ENCODE results near the gene MATR3. TPM values are rescaled to one million over a fixed set of nuclear protein-coding genes. Genes with fewer than 3 reads are reported as not detected.

The MATR3 gene, protein sequence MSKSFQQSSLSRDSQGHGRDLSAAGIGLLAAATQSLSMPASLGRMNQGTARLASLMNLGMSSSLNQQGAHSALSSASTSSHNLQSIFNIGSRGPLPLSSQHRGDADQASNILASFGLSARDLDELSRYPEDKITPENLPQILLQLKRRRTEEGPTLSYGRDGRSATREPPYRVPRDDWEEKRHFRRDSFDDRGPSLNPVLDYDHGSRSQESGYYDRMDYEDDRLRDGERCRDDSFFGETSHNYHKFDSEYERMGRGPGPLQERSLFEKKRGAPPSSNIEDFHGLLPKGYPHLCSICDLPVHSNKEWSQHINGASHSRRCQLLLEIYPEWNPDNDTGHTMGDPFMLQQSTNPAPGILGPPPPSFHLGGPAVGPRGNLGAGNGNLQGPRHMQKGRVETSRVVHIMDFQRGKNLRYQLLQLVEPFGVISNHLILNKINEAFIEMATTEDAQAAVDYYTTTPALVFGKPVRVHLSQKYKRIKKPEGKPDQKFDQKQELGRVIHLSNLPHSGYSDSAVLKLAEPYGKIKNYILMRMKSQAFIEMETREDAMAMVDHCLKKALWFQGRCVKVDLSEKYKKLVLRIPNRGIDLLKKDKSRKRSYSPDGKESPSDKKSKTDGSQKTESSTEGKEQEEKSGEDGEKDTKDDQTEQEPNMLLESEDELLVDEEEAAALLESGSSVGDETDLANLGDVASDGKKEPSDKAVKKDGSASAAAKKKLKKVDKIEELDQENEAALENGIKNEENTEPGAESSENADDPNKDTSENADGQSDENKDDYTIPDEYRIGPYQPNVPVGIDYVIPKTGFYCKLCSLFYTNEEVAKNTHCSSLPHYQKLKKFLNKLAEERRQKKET
- total RNA-seq (100 to 1,000 TPM in 1 of 2 donors, 10 to 100 TPM in 1; 92.5 to 111 TPM), polyA plus RNA-seq (10 to 100 TPM; 38.4 to 46.9 TPM)

DNA sequence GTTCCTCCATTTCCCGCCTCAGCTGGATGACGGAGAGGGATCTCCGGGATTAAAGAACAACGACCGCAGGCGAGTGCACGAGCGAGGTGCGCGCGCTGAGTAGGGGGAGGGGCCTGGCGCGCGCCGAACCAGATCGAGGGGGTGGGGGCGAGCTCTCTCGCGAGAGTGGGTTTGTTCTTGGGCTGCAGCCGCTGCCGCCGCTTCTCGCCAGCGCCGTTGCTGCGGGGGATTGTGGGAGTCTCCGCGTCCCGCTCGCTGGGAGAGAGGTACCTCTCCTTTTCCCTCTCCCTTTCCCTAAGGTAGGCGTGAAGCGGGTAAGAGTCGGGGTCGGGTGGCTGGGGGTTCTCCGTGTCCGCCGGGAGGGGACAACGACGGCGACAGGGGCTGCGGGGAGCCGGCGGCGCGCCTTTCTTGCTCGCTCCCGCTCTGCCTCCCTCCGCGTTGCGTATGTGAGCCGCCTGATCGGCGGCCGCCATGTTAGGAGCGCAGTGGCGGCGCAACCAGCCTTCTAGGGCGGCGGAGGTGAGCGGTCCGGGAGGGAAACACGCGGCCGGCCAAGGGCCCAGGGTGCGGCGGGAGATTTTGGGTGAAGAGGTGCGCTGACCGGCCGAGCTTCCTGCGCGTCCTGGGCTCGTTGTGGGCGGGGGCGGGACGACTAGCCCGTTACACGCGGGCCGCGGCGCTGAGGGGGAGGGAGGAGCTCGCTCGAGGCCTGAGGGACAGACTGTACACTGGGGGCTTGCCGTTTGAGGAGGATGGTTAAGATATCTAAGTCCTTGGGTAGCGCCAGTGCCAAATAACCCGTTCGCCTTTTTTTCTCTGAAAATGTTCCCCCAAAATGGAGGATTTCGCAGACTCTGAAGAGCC lies at the start of gene MATR3:
TSS of gene MATR3 (plus strand) at position 234 of the 867 bp plus-strand sequence. CDS start 13,676 bp downstream, outside the sequence.
- peak within 1 kb of the TSS; percentile 98 to 99 for H3K9ac ChIP-seq (ENCODE audit: low read depth in 1 of 2, low read length in 2 of 2)
- H3K4me1 ChIP-seq (ENCODE audit: control insufficient read depth in 4 of 4, insufficient read depth in 4 of 4, low read length in 3 of 4): peaks cover 5 to 30% (median 26%) of the 10 kb centered on the region in 4 donors
- WGBS: under 1% methylated on average over 88 of the region's 88 CpGs

More for the DNA sequence above, at the start of gene MATR3:
- H3K27me3 ChIP-seq (ENCODE audit: control insufficient read depth in 4 of 4, insufficient read depth in 4 of 4, low read length in 3 of 4): no peaks in the 10 kb centered on the region
- H3K4me3 ChIP-seq (ENCODE audit: low read depth in 1 of 3, low read length in 3 of 3): peak within 1 kb of the TSS; percentile 83 to 94 (median 88)
- peak; percentile 92 for DNase-seq (ENCODE audit: low spot score)
- H3K36me3 ChIP-seq (ENCODE audit: control insufficient read depth in 4 of 4, insufficient read depth in 3 of 4, low read depth in 1 of 4, low read length in 3 of 4): no peaks in the 10 kb centered on the region
- TF ChIP-seq JUND (IDR thresholded peaks at IDR 0.05) (peak in 1 of 2 donors; percentile 36), YY1 (IDR thresholded peaks at IDR 0.05) (peak; percentile 95), EGR1 (IDR thresholded peaks at IDR 0.05; ENCODE audit: low read depth in 2 of 2) (peak; percentile 78 to 91), MAX (IDR thresholded peaks at IDR 0.05) (peak; percentile 81), GABPA (IDR thresholded peaks at IDR 0.05 in 1 of 2, conservative IDR thresholded peaks at IDR 0.05 in 1 of 2) (peak in 1 of 2 donors; percentile 56), FOXA2 (IDR thresholded peaks at IDR 0.05) (no peak), RXRA (IDR thresholded peaks at IDR 0.05) (peak; percentile 81 to 85), TAF1 (conservative IDR thresholded peaks at IDR 0.05) (peak; percentile 96), CTCF (IDR thresholded peaks at IDR 0.05; ENCODE audit: low read depth, low read length, missing input control) (no peak), RAD21 (IDR thresholded peaks at IDR 0.05) (peak in 1 of 2 donors; percentile 30), HNF4A (conservative IDR thresholded peaks at IDR 0.05) (peak; percentile 65 to 67), FOXA1 (IDR thresholded peaks at IDR 0.05) (no peak), NR2F2 (IDR thresholded peaks at IDR 0.05) (peak; percentile 22), ATF3 (IDR thresholded peaks at IDR 0.05) (no peak), SP1 (IDR thresholded peaks at IDR 0.05) (peak; percentile 78), REST (IDR thresholded peaks at IDR 0.05) (peak; percentile 93)
- TF ChIP-seq, protein P1, sequence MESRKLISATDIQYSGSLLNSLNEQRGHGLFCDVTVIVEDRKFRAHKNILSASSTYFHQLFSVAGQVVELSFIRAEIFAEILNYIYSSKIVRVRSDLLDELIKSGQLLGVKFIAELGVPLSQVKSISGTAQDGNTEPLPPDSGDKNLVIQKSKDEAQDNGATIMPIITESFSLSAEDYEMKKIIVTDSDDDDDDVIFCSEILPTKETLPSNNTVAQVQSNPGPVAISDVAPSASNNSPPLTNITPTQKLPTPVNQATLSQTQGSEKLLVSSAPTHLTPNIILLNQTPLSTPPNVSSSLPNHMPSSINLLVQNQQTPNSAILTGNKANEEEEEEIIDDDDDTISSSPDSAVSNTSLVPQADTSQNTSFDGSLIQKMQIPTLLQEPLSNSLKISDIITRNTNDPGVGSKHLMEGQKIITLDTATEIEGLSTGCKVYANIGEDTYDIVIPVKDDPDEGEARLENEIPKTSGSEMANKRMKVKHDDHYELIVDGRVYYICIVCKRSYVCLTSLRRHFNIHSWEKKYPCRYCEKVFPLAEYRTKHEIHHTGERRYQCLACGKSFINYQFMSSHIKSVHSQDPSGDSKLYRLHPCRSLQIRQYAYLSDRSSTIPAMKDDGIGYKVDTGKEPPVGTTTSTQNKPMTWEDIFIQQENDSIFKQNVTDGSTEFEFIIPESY (IDR thresholded peaks at IDR 0.05): peak; percentile 99
- H3K27ac ChIP-seq (ENCODE audit: low read depth in 1 of 2, low read length in 2 of 2): peak within 1 kb of the TSS; percentile 100
- no peaks in the 10 kb centered on the region for H3K9me3 ChIP-seq (ENCODE audit: control insufficient read depth in 4 of 4, low read length in 3 of 4)

Data from liver (tissue), 9 donors.